ENCODE results near the gene DLEU7.
A peak's percentile ranks its signal among the peaks of the same experiment; 100 is the strongest.

DLEU7 gene

GRCh38 chr13:50844084-50844875 is 788 bp upstream of the DLEU7 start:
- Histone ChIP-seq H3K9me3 (ENCODE audit: control insufficient read depth, low read length) (no peaks in the 10 kb centered on the region), H3K4me3 (ENCODE audit: extremely low read depth, insufficient read depth, low read length, poor library complexity, severe bottlenecking) (no peak overlapping the region), H3K27ac (ENCODE audit: low read depth, low read length, severe bottlenecking) (no peak overlapping the region), H3K4me1 (ENCODE audit: control insufficient read depth, insufficient read depth, low read length, poor library complexity, severe bottlenecking) (peaks cover 5% of the 10 kb centered on the region), H3K36me3 (ENCODE audit: control insufficient read depth, insufficient read depth, low read length) (no peaks in the 10 kb centered on the region)
- WGBS, 2 experiments (ENCODE audit: insufficient coverage in 2 of 2) = 54 to 64% methylated on average over 3 to 4 of the region's 6 CpGs

GRCh38 chr13:50842990-50843256 is 569 bp downstream of the DLEU7 start:
- Histone ChIP-seq H3K36me3 (ENCODE audit: control insufficient read depth, insufficient read depth, low read length) (no peaks in the 10 kb centered on the region), H3K9me3 (ENCODE audit: control insufficient read depth, low read length) (no peaks in the 10 kb centered on the region), H3K27ac (ENCODE audit: low read depth, low read length, severe bottlenecking) (no peak overlapping the region), H3K4me1 (ENCODE audit: control insufficient read depth, insufficient read depth, low read length, poor library complexity, severe bottlenecking) (peaks cover 5% of the 10 kb centered on the region), H3K4me3 (ENCODE audit: extremely low read depth, insufficient read depth, low read length, poor library complexity, severe bottlenecking) (peak overlapping the region; percentile 33)
- 29 to 39% methylated on average over 6 to 8 of the region's 8 CpGs for WGBS, 2 experiments (ENCODE audit: insufficient coverage in 2 of 2)

- H3K4me3 ChIP-seq (ENCODE audit: extremely low read depth, insufficient read depth, low read length, poor library complexity, severe bottlenecking) = no peak overlapping the region
Measured at GRCh38 chr13:50842251-50842989, 1.1 kb downstream of the DLEU7 start.

GRCh38 chr13:50841786-50842185 is 1.7 kb downstream of the DLEU7 start:
- WGBS, 2 experiments (ENCODE audit: insufficient coverage in 2 of 2) = 93 to 100% methylated on average over 1 to 3 of the region's 7 CpGs
- Histone ChIP-seq H3K36me3 (ENCODE audit: control insufficient read depth, insufficient read depth, low read length) (no peaks in the 10 kb centered on the region), H3K27ac (ENCODE audit: low read depth, low read length, severe bottlenecking) (no peak overlapping the region), H3K9me3 (ENCODE audit: control insufficient read depth, low read length) (no peaks in the 10 kb centered on the region), H3K4me1 (ENCODE audit: control insufficient read depth, insufficient read depth, low read length, poor library complexity, severe bottlenecking) (peaks cover 5% of the 10 kb centered on the region), H3K4me3 (ENCODE audit: extremely low read depth, insufficient read depth, low read length, poor library complexity, severe bottlenecking) (no peak overlapping the region)

More at GRCh38 chr13:50842251-50842989, 1.1 kb downstream of the DLEU7 start:
- peaks cover 5% of the 10 kb centered on the region for H3K4me1 ChIP-seq (ENCODE audit: control insufficient read depth, insufficient read depth, low read length, poor library complexity, severe bottlenecking)
- H3K9me3 ChIP-seq (ENCODE audit: control insufficient read depth, low read length) = no peaks in the 10 kb centered on the region
- no peak overlapping the region for H3K27ac ChIP-seq (ENCODE audit: low read depth, low read length, severe bottlenecking)
- 64 to 82% methylated on average over 4 to 8 of the region's 10 CpGs for WGBS, 2 experiments (ENCODE audit: insufficient coverage in 2 of 2)
- no peaks in the 10 kb centered on the region for H3K36me3 ChIP-seq (ENCODE audit: control insufficient read depth, insufficient read depth, low read length)

- Histone ChIP-seq H3K4me3 (ENCODE audit: extremely low read depth, insufficient read depth, low read length, poor library complexity, severe bottlenecking) (no peak overlapping the region), H3K27ac (ENCODE audit: low read depth, low read length, severe bottlenecking) (no peak overlapping the region), H3K4me1 (ENCODE audit: control insufficient read depth, insufficient read depth, low read length, poor library complexity, severe bottlenecking) (peaks cover 5% of the 10 kb centered on the region), H3K36me3 (ENCODE audit: control insufficient read depth, insufficient read depth, low read length) (no peaks in the 10 kb centered on the region), H3K9me3 (ENCODE audit: control insufficient read depth, low read length) (no peaks in the 10 kb centered on the region)
- WGBS, 2 experiments (ENCODE audit: insufficient coverage in 2 of 2) = 83 to 96% methylated on average over 1 to 3 of the region's 3 CpGs
Measured at GRCh38 chr13:50840284-50840683, 3.2 kb downstream of the DLEU7 start.

DNA sequence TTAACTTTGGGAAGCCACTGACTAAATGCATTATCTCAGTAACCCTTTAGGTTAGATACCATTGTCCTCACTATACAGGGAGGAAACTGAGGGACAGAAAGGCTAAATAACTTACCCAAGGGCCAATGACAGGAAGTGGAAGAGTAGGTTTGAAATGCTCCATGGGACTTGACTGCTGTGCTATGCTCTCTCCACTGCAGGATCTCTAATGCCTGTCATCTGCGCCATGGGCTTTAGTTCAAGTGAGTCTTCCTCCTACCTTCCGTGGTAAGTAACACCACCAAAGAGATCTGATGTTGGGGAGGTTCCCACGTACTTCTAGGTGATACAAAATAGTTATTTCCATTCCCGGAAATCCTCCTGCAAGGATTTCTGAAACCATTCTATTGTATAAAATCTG is 3.7 kb downstream of the DLEU7 start:
- Histone ChIP-seq H3K4me3 (ENCODE audit: extremely low read depth, insufficient read depth, low read length, poor library complexity, severe bottlenecking) (no peak overlapping the region), H3K4me1 (ENCODE audit: control insufficient read depth, insufficient read depth, low read length, poor library complexity, severe bottlenecking) (peaks cover 5% of the 10 kb centered on the region), H3K9me3 (ENCODE audit: control insufficient read depth, low read length) (no peaks in the 10 kb centered on the region), H3K27ac (ENCODE audit: low read depth, low read length, severe bottlenecking) (no peak overlapping the region), H3K36me3 (ENCODE audit: control insufficient read depth, insufficient read depth, low read length) (no peaks in the 10 kb centered on the region)
- 80% methylated on average over 1 of the region's 4 CpGs; no CpG with 5 or more reads in 1 of the 2 experiments for WGBS, 2 experiments (ENCODE audit: insufficient coverage in 2 of 2)

DNA sequence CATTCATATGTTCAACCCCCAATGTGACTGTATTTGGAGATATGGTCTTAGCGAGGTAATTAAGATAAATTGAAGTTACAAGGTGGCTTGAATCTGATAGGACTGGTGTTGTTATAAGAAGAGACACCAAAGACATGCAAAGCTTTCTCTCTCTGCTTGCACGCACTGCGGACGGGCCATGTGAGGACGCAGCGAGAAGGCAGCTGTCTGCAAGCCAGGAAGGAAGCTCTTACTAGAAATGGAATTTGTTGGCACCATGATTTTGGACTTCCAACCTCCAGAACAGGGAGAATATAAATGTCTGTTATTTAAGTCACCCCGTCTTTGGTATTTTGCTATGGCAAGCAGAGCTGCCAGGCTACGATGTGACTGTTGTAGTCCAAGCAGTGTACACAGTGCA is 4.8 kb downstream of the DLEU7 start:
- Histone ChIP-seq H3K4me3 (ENCODE audit: extremely low read depth, insufficient read depth, low read length, poor library complexity, severe bottlenecking) (no peak overlapping the region), H3K36me3 (ENCODE audit: control insufficient read depth, insufficient read depth, low read length) (no peaks in the 10 kb centered on the region), H3K4me1 (ENCODE audit: control insufficient read depth, insufficient read depth, low read length, poor library complexity, severe bottlenecking) (peaks cover 4% of the 10 kb centered on the region), H3K27ac (ENCODE audit: low read depth, low read length, severe bottlenecking) (no peak overlapping the region), H3K9me3 (ENCODE audit: control insufficient read depth, low read length) (no peaks in the 10 kb centered on the region)
- WGBS, 2 experiments (ENCODE audit: insufficient coverage in 2 of 2) = 90 to 98% methylated on average over 7 to 8 of the region's 8 CpGs

GRCh38 chr13:50838031-50838430 is 5.5 kb downstream of the DLEU7 start:
- H3K9me3 ChIP-seq (ENCODE audit: control insufficient read depth, low read length) = no peaks in the 10 kb centered on the region
- no peaks in the 10 kb centered on the region for H3K36me3 ChIP-seq (ENCODE audit: control insufficient read depth, insufficient read depth, low read length)
- H3K27ac ChIP-seq (ENCODE audit: low read depth, low read length, severe bottlenecking) = no peak overlapping the region
- WGBS, 2 experiments (ENCODE audit: insufficient coverage in 2 of 2) = 86 to 91% methylated on average over 5 of the region's 5 CpGs
- no peaks in the 10 kb centered on the region for H3K4me1 ChIP-seq (ENCODE audit: control insufficient read depth, insufficient read depth, low read length, poor library complexity, severe bottlenecking)
- no peak overlapping the region for H3K4me3 ChIP-seq (ENCODE audit: extremely low read depth, insufficient read depth, low read length, poor library complexity, severe bottlenecking)

GRCh38 chr13:50831512-50831911 is 12.0 kb downstream of the DLEU7 start:
- 97 to 100% methylated on average over 2 to 3 of the region's 4 CpGs for WGBS, 2 experiments (ENCODE audit: insufficient coverage in 2 of 2)
- no peaks in the 10 kb centered on the region for H3K9me3 ChIP-seq (ENCODE audit: control insufficient read depth, low read length)
- no peaks in the 10 kb centered on the region for H3K36me3 ChIP-seq (ENCODE audit: control insufficient read depth, insufficient read depth, low read length)
- no peak overlapping the region for H3K4me3 ChIP-seq (ENCODE audit: extremely low read depth, insufficient read depth, low read length, poor library complexity, severe bottlenecking)
- H3K27ac ChIP-seq (ENCODE audit: low read depth, low read length, severe bottlenecking) = no peak overlapping the region
- no peaks in the 10 kb centered on the region for H3K4me1 ChIP-seq (ENCODE audit: control insufficient read depth, insufficient read depth, low read length, poor library complexity, severe bottlenecking)

DNA sequence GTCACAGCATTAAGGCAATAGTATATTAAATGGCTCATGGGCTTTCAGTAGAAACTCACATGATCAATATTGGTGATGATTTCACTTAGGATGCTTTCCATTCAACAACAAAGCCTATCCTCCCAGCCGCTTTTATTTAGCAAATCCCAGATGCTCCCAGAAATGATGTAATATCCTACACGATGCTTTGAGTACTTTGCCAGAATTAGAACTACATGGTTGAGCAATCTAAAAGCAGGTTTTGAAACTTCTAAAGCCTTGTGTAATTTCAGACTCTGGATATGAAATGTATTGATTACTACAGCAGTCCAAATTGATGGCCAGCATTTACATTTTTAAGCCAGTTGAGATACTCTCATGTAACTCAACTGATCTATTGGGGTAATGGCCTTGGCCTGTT is 13.6 kb downstream of the DLEU7 start:
- WGBS, 2 experiments (ENCODE audit: insufficient coverage in 2 of 2) = 88 to 100% methylated on average over 2 of the region's 2 CpGs
- no peaks in the 10 kb centered on the region for H3K4me1 ChIP-seq (ENCODE audit: control insufficient read depth, insufficient read depth, low read length, poor library complexity, severe bottlenecking)
- no peaks in the 10 kb centered on the region for H3K36me3 ChIP-seq (ENCODE audit: control insufficient read depth, insufficient read depth, low read length)
- no peak overlapping the region for H3K4me3 ChIP-seq (ENCODE audit: extremely low read depth, insufficient read depth, low read length, poor library complexity, severe bottlenecking)
- no peak overlapping the region for H3K27ac ChIP-seq (ENCODE audit: low read depth, low read length, severe bottlenecking)
- H3K9me3 ChIP-seq (ENCODE audit: control insufficient read depth, low read length) = no peaks in the 10 kb centered on the region

GRCh38 chr13:50829226-50829625 is 14.3 kb downstream of the DLEU7 start:
- no peaks in the 10 kb centered on the region for H3K36me3 ChIP-seq (ENCODE audit: control insufficient read depth, insufficient read depth, low read length)
- H3K9me3 ChIP-seq (ENCODE audit: control insufficient read depth, low read length) = no peaks in the 10 kb centered on the region
- no peak overlapping the region for H3K27ac ChIP-seq (ENCODE audit: low read depth, low read length, severe bottlenecking)
- 60 to 78% methylated on average over 1 to 2 of the region's 3 CpGs for WGBS, 2 experiments (ENCODE audit: insufficient coverage in 2 of 2)
- H3K4me1 ChIP-seq (ENCODE audit: control insufficient read depth, insufficient read depth, low read length, poor library complexity, severe bottlenecking) = no peaks in the 10 kb centered on the region
- H3K4me3 ChIP-seq (ENCODE audit: extremely low read depth, insufficient read depth, low read length, poor library complexity, severe bottlenecking) = no peak overlapping the region
